ENCODE data around the gene PMFBP1. TPM values are rescaled to one million over a fixed set of nuclear protein-coding genes. Genes with fewer than 3 reads are reported as not detected.
A peak's percentile ranks its signal among the peaks of the same experiment; 100 is the strongest.

Gene PMFBP1
- total and polyA plus RNA-seq, 2 donors (not counting 1 experiment from before 2014, with no cell fraction given) = 1.2 to 9.5 TPM

GRCh38 chr16:72094266-72094610 lies 77.7 kb downstream of the PMFBP1 start:
- Histone ChIP-seq H4K20me1 (ENCODE audit: control insufficient read depth, insufficient read depth, low read length, poor library complexity, severe bottlenecking) (peaks cover 17% of the 10 kb centered on the region), H3K9me3 (ENCODE audit: control extremely low read depth in 1 of 3, control insufficient read depth in 2 of 3, insufficient read depth in 1 of 3, low read length in 2 of 3) (no peaks in the 10 kb centered on the region), H3K4me2 (replicated peaks; ENCODE audit: low read depth, low read length, poor library complexity, severe bottlenecking) (peak overlapping the region; percentile 80), H3K4me3 (ENCODE audit: control extremely low read depth in 1 of 5, extremely low read depth in 1 of 5, insufficient read depth in 1 of 5, low read depth in 2 of 5, low read length in 4 of 5) (peak overlapping the region; percentile 84 to 95 (median 88)), H3K9ac (ENCODE audit: low read length) (peak overlapping the region; percentile 92), H3K4me1 (ENCODE audit: control insufficient read depth in 2 of 2, insufficient read depth in 2 of 2, low read length in 2 of 2) (peaks cover 20 to 28% of the 10 kb centered on the region in 2 donors), H3K36me3 (replicated peaks in 1 of 2; ENCODE audit: control extremely low read depth in 1 of 2, control insufficient read depth in 1 of 2, extremely low read depth in 1 of 2, insufficient read depth in 2 of 2, low read length in 1 of 2) (peaks cover 4 to 50% of the 10 kb centered on the region in 2 experiments), H3K27me3 (replicated peaks in 1 of 4; ENCODE audit: control extremely low read depth in 1 of 4, control insufficient read depth in 3 of 4, insufficient read depth in 4 of 4, low read length in 3 of 4) (no peaks in the 10 kb centered on the region), H3K79me2 (ENCODE audit: control insufficient read depth, insufficient read depth, low read length) (peaks cover 48% of the 10 kb centered on the region), H3K27ac (ENCODE audit: low read length in 2 of 2) (peak overlapping the region; percentile 85 to 91), H2AFZ (ENCODE audit: insufficient read depth, low read depth, low read length, poor library complexity, severe bottlenecking) (peak overlapping the region; percentile 86)
- CTCF ChIA-PET = interaction anchor here (1.3 to 3.6 kb wide), 3 partner anchors 28 to 78 kb away, joined by 3 to 15 read pairs (median 3); partner anchors contain the start of gene PMFBP1
- intact Hi-C loops (cut with micrococcal nuclease) = loop anchor here (5.0 to 10.0 kb wide), 2 partner anchors 197 to 1289 kb away; partner anchors contain the start of genes IST1 and VAC14
- 0% methylated on average over 7 of the region's 11 CpGs for WGBS (ENCODE audit: insufficient coverage)
- Mint-ChIP-seq H3K27ac (peak overlapping the region; percentile 92), H3K4me3 (peak overlapping the region; percentile 90), H3K4me1 (peaks cover 42% of the 10 kb centered on the region), H3K27me3 (no peaks in the 10 kb centered on the region), H3K9me3 (ENCODE audit: insufficient read depth) (no peaks in the 10 kb centered on the region)
- ATAC-seq (ENCODE audit: low read depth) (no peak), DNase-seq (no peak)
- TF ChIP-seq CTCF (IDR thresholded peaks at IDR 0.05) (no peak), EZH2 (IDR thresholded peaks at IDR 0.05; ENCODE audit: borderline replicate concordance, insufficient read depth, low read depth, low read length, poor library complexity, severe bottlenecking) (no peak)
- POLR2A ChIA-PET = interaction anchor here (0.6 kb wide), 1 partner anchor 276 kb away, joined by 9 read pairs; no protein-coding TSS in a partner anchor
